WERI-Rb-1 (cell line): ENCODE measurements around the gene FAM124A.
"Not testable (repeated sequence)": the region's sequence is repeated elsewhere in the genome, so short reads cannot be mapped to it uniquely, and the experiment has no call there.

ENCODE experiments used
- DNase-seq: peaks from one replicate; pipeline ENCODE4 v3.0.0-alpha.2; 2020
- H3K27ac ChIP-seq: fragments of 250-450 bp; sonication (Bioruptor Pico); 2 replicates; pipeline ENCODE4 v1.5.1; 2020; ENCODE audit warnings: mild to moderate bottlenecking, moderate library complexity
- H3K27me3 ChIP-seq: fragments of 250-450 bp; sonication (Bioruptor Pico); 2 replicates; pipeline ENCODE4 v1.5.1; 2021; ENCODE audit warnings: mild to moderate bottlenecking, low read depth, moderate library complexity; ENCODE audit not compliant: insufficient read depth, severe bottlenecking
- H3K36me3 ChIP-seq: fragments of 250-450 bp; sonication (Bioruptor Pico); 2 replicates; pipeline ENCODE4 v1.5.1; 2020; ENCODE audit warnings: mild to moderate bottlenecking, moderate library complexity
- H3K4me3 ChIP-seq: 2 replicates; pipeline ENCODE4 v1.5.1; 2011; ENCODE audit warnings: low read depth, mild to moderate bottlenecking, control low read depth, low read length
- H3K9me3 ChIP-seq: fragments of 250-450 bp; sonication (Bioruptor Pico); 2 replicates; pipeline ENCODE4 v1.5.1; 2021; ENCODE audit warnings: mild to moderate bottlenecking, moderate library complexity; ENCODE audit not compliant: severe bottlenecking
- TF ChIP-seq, protein P1 (sequence below): IDR thresholded peaks from 2 replicates; pipeline ENCODE4 v1.5.1; 2011; ENCODE audit warnings: low read depth, mild to moderate bottlenecking, control low read depth, inconsistent platforms, low read length

Gene FAM124A

GRCh38 chr13:51280379-51280940 lies 58.3 kb downstream of the FAM124A start:
- H3K4me3 ChIP-seq = no peak overlapping the region
- H3K36me3 ChIP-seq = no peaks in the 10 kb centered on the region; the same call in 1 of the 2 replicates
- DNase-seq = no peak
- no peaks in the 10 kb centered on the region for H3K27me3 ChIP-seq
- no peaks in the 10 kb centered on the region for H3K9me3 ChIP-seq
- no peak overlapping the region for H3K27ac ChIP-seq
- TF ChIP-seq, protein P1, sequence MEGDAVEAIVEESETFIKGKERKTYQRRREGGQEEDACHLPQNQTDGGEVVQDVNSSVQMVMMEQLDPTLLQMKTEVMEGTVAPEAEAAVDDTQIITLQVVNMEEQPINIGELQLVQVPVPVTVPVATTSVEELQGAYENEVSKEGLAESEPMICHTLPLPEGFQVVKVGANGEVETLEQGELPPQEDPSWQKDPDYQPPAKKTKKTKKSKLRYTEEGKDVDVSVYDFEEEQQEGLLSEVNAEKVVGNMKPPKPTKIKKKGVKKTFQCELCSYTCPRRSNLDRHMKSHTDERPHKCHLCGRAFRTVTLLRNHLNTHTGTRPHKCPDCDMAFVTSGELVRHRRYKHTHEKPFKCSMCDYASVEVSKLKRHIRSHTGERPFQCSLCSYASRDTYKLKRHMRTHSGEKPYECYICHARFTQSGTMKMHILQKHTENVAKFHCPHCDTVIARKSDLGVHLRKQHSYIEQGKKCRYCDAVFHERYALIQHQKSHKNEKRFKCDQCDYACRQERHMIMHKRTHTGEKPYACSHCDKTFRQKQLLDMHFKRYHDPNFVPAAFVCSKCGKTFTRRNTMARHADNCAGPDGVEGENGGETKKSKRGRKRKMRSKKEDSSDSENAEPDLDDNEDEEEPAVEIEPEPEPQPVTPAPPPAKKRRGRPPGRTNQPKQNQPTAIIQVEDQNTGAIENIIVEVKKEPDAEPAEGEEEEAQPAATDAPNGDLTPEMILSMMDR = no peak

DNA sequence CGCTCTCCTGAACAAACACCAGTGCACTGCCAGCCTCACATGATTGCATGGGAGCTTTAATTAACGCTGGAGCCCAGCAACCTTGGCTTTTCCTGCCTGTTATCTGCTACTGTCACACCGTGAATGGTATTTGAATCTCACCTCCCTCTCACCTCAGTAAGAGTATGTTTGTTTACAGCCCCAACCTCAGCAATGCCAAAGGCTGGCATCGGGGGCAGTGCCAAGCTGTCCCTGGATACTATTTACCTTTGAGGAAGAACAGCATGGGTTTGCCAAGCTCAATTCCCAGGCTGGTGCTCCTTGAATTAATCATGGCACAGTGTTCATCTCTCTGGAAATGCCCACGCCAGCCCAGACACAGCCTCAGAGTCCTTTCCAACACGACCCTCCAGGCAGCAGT lies 60.1 kb downstream of the FAM124A start:
- TF ChIP-seq, protein P1 = no peak
- Histone ChIP-seq H3K4me3 (no peak overlapping the region), H3K27ac (no peak overlapping the region), H3K9me3 (no peaks in the 10 kb centered on the region), H3K36me3 (no peaks in the 10 kb centered on the region; the same call in 1 of the 2 replicates), H3K27me3 (no peaks in the 10 kb centered on the region)
- no peak for DNase-seq

- not testable (repeated sequence) for H3K9me3 ChIP-seq, H3K27ac ChIP-seq
Measured at GRCh38 chr13:51282923-51283322, 60.7 kb downstream of the FAM124A start.

GRCh38 chr13:51283371-51283770 lies 61.2 kb downstream of the FAM124A start:
- H3K27me3 ChIP-seq = no peaks in the 10 kb centered on the region

More at GRCh38 chr13:51282923-51283322, 60.7 kb downstream of the FAM124A start:
- H3K4me3 ChIP-seq, H3K36me3 ChIP-seq, DNase-seq, H3K27me3 ChIP-seq: not testable (repeated sequence)

DNA sequence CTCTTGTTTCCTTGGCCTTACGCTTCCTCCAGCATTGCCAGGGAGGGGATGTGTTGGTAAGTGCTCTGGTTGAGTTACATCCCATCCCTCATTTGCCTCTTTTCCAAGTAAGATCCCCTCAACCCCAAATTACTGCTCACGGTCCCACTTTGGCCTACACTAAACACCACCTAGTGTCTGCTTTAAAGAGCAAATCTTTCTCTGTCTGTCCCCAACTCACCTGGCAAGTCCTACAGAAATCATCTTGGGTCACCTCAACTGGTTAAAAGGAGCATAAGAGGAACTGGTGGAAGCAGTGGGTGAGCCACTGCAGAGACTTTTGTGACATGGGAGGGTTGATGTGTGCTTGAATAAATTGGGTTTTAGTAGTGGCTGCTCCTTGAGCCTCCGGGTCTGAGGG lies 62.1 kb downstream of the FAM124A start:
- Histone ChIP-seq H3K9me3 (no peaks in the 10 kb centered on the region), H3K27ac (no peak overlapping the region), H3K36me3 (no peaks in the 10 kb centered on the region; the same call in 1 of the 2 replicates), H3K27me3 (no peaks in the 10 kb centered on the region), H3K4me3 (no peak overlapping the region)
- TF ChIP-seq, protein P1 = no peak
- DNase-seq = no peak

More at GRCh38 chr13:51283371-51283770, 61.2 kb downstream of the FAM124A start:
- no peak overlapping the region for H3K27ac ChIP-seq
- no peak overlapping the region for H3K4me3 ChIP-seq
- H3K9me3 ChIP-seq = no peaks in the 10 kb centered on the region
- no peaks in the 10 kb centered on the region; the same call in 1 of the 2 replicates for H3K36me3 ChIP-seq
- DNase-seq = no peak
- TF ChIP-seq, protein P1 = no peak

DNA sequence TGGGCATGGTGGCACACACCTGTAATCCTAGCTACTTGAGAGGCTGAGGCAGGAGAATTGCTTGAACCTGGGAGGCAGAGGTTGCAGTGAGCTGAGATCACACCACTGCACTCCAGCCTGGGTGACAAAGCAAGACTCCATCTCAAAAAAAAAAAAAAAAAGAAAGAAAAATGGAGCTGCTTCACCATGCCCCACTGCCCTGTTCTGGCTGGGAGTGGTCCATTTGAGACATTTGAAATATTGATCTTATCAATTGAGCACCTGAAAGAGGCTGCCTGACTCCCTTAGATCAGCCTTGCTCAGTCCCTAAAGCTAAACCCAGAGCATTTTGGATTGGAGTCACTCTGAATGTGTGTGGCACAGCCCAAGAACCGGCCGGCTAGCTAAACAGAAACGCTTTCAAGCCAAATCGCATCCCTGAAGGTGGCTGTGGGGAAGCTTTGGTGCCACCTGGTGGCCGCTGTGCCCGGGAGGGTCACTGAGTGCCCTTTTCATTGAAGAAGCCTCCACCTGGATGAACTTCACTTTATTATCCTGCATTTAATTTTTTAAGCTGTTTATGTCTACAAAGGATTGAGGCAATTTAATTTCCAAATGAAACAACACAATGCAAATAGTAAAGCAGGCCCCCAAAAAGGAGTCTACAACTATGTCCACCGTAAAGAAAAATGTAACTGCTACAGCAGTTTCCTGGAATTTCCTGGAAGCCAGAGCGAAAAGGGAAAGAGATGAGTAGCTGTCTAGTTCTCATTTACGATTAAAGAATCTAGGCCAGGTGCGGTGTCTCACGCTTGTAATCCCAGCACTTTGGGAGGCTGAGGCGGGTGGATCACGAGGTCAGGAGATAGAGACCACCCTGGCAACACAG lies 64.2 kb downstream of the FAM124A start:
- DNase-seq = peak; percentile 65
- H3K36me3 ChIP-seq = no peaks in the 10 kb centered on the region
- no peaks in the 10 kb centered on the region for H3K9me3 ChIP-seq
- no peak overlapping the region for H3K27ac ChIP-seq
- no peak overlapping the region for H3K4me3 ChIP-seq
- H3K27me3 ChIP-seq = no peaks in the 10 kb centered on the region
- TF ChIP-seq, protein P1 = peak; percentile 75
